Stimulated activated CD4-positive, alpha-beta T cell treated with anti-CD3 and anti-CD28 coated beads, Interleukin-1b, Interleukin-23, amount 100 ng/mL, for 1 hour (primary cell): Measurements from ENCODE around the gene APBB3.

Source experiments
- DNase-seq, 2 donors: peaks; one replicate each; pipeline ENCODE4 v3.0.0-alpha.2; 2020; ENCODE audit warnings: low read depth in 2 of 2

Gene APBB3

GRCh38 chr5:140575309-140575708 is 10.9 kb upstream of the APBB3 start:
- no peak for DNase-seq

GRCh38 chr5:140574165-140574564 is 9.8 kb upstream of the APBB3 start:
- no peak for DNase-seq

- no peak for DNase-seq
These were observed 9.3 kb upstream of the APBB3 start for GRCh38 chr5:140573683-140574082.

- no peak for DNase-seq
These were observed 6.7 kb upstream of the APBB3 start for GRCh38 chr5:140571105-140571504.

- DNase-seq = no peak
These were observed 6.1 kb upstream of the APBB3 start for GRCh38 chr5:140570488-140570887.

GRCh38 chr5:140570058-140570457 is 5.7 kb upstream of the APBB3 start:
- no peak for DNase-seq

GRCh38 chr5:140569197-140569596 is 4.8 kb upstream of the APBB3 start:
- no peak for DNase-seq

GRCh38 chr5:140568443-140569063 is 4.2 kb upstream of the APBB3 start:
- DNase-seq = no peak

- no peak for DNase-seq
These were observed 3.5 kb upstream of the APBB3 start for GRCh38 chr5:140567871-140568270.

GRCh38 chr5:140567136-140567818 is 2.9 kb upstream of the APBB3 start:
- DNase-seq = no peak

GRCh38 chr5:140566665-140567064 is 2.3 kb upstream of the APBB3 start:
- DNase-seq = no peak

GRCh38 chr5:140565780-140566095 is 1.3 kb upstream of the APBB3 start:
- DNase-seq = no peak

- no peak for DNase-seq
These were observed 804 bp upstream of the APBB3 start for GRCh38 chr5:140565024-140565779.

GRCh38 chr5:140563596-140563995 is 802 bp downstream of the APBB3 start:
- DNase-seq = no peak

- no peak for DNase-seq
These were observed 2.5 kb downstream of the APBB3 start for GRCh38 chr5:140561753-140562523.

GRCh38 chr5:140560227-140560626 is 4.2 kb downstream of the APBB3 start:
- DNase-seq = no peak

- no peak for DNase-seq
These were observed 5.9 kb downstream of the APBB3 start for GRCh38 chr5:140558542-140558941.

GRCh38 chr5:140557965-140558364 is 6.4 kb downstream of the APBB3 start:
- no peak for DNase-seq

GRCh38 chr5:140557136-140557805 is 7.1 kb downstream of the APBB3 start, which contains the start of gene SRA1:
TSS of gene SRA1 (minus strand) at chr5:140557473. CDS start at chr5:140557452, 21 bp downstream.
- DNase-seq = peak; percentile 42 to 66

- no peak for DNase-seq
These were observed 8.0 kb downstream of the APBB3 start for GRCh38 chr5:140556438-140556837.

- DNase-seq = no peak
These were observed 8.6 kb downstream of the APBB3 start for GRCh38 chr5:140555747-140556312.
